T-helper 17 cell (primary cell): ENCODE measurements around the gene SFMBT2. TPM values are rescaled to one million over a fixed set of nuclear protein-coding genes. Genes with fewer than 3 reads are reported as not detected.

Source experiments
- ATAC-seq: fragments of 150-1000 bp; cut with Tn5 transposase; 2 replicates; pipeline ENCODE4 v1.10.0; 2021; ENCODE audit warnings: mild to moderate bottlenecking, moderate library complexity
- DNase-seq, 3 donors: peaks; one replicate each; pipeline versions ENCODE4 v3.0.0 to v3.0.0-alpha.2; 2020 to 2021
- H3K9me3 ChIP-seq: one replicate; pipeline ENCODE4 v1.7.0; 2013; ENCODE audit warnings: low read length, mild to moderate bottlenecking; ENCODE audit not compliant: control insufficient read depth, poor library complexity, severe bottlenecking
- H3K27ac Mint-ChIP-seq: one replicate; pipeline ENCODE4 v1.8.0; 2022; ENCODE audit warnings: mild to moderate bottlenecking, moderate library complexity, mixed read lengths
- H3K27me3 Mint-ChIP-seq: one replicate; pipeline ENCODE4 v1.8.0; 2022; ENCODE audit warnings: mixed read lengths
- H3K36me3 Mint-ChIP-seq: one replicate; pipeline ENCODE4 v1.8.0; 2022; ENCODE audit warnings: low read depth, mixed read lengths
- H3K4me1 Mint-ChIP-seq: one replicate; pipeline ENCODE4 v1.8.0; 2022; ENCODE audit warnings: mild to moderate bottlenecking, mixed read lengths
- H3K4me3 Mint-ChIP-seq: one replicate; pipeline ENCODE4 v1.8.0; 2022; ENCODE audit warnings: mild to moderate bottlenecking, moderate library complexity, mixed read lengths
- total RNA-seq, 4 donors: library from RNA in 2 of 4; stranded (reverse) in 2 of 4; gene quantifications; one replicate each; pipeline ENCODE4 v1.2.3 and lab custom pipeline; 2022 to 2026

Gene SFMBT2
- total RNA-seq, 2 donors from 2014 or later: 18.2 to 19.4 TPM

DNA sequence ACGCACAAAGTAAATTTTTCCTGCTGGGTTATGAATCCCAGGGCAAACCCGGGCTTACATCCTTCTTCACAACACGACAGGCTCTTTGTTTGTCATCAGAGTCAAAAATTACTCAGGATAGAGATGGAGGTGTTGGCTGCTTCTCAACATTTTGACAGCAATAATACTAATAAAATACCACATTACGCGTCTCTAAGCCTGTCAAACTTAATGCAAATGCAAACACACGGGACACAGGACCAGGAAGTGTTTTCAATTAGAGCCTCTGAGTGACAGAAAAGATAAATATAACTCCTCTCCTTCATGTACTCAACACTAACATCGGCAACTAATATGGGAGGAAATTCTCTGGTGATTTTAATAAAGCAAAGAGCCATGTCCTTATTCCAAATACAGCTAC is 128.4 kb downstream of the SFMBT2 start:
- H3K4me1 Mint-ChIP-seq: peaks cover 21% of the 10 kb centered on the region
- H3K36me3 Mint-ChIP-seq: peaks cover 15% of the 10 kb centered on the region
- H3K9me3 ChIP-seq: no peaks in the 10 kb centered on the region
- no peak overlapping the region for H3K27ac Mint-ChIP-seq
- H3K4me3 Mint-ChIP-seq: no peak overlapping the region
- DNase-seq (no peak), ATAC-seq (no peak)
- no peaks in the 10 kb centered on the region for H3K27me3 Mint-ChIP-seq

DNA sequence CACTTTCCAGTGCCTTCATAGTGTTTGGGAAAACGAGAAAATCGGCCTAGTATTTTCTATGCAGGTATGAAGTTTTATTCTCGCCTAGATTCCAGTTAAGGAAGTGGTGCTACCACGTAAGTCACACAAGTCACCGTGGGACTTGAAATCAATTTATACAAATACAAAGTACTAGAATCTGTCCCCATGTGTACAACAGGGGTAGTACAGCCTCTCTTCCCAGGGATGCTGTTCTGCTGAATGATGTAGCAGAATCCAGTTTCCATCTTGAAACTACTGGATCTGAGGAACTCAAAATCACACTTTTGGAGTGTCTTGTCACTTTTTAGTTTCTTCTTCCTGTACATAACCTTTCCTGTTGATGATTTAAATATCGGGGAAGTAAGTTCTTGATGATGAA is 129.4 kb downstream of the SFMBT2 start:
- ATAC-seq (no peak), DNase-seq (no peak)
- no peaks in the 10 kb centered on the region for H3K9me3 ChIP-seq
- H3K4me3 Mint-ChIP-seq: no peak overlapping the region
- H3K27me3 Mint-ChIP-seq: no peaks in the 10 kb centered on the region
- H3K4me1 Mint-ChIP-seq: peaks cover 21% of the 10 kb centered on the region
- H3K36me3 Mint-ChIP-seq: peaks cover 15% of the 10 kb centered on the region
- peak overlapping the region; percentile 59 for H3K27ac Mint-ChIP-seq

DNA sequence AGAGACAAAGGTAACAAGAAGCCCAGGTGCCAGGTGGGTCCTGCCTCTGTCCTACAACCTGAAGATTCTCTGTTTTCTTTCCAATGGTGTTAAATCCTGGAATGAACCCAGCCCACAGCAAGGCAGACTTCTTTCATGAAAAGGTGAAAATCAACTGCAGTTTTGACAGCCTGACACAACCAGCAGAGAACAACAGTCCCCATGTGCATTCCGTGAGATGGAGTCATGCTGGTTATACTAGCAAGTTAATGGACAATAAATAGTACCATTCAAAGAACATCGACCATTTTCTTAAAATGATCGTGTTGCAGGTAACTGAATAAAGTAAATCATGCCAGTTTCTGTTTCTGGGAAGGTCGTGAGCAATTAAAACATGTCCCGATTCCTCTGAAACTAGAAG is 131.5 kb downstream of the SFMBT2 start:
- Mint-ChIP-seq H3K4me3 (no peak overlapping the region), H3K27me3 (no peaks in the 10 kb centered on the region), H3K27ac (no peak overlapping the region), H3K4me1 (peaks cover 15% of the 10 kb centered on the region), H3K36me3 (peaks cover 8% of the 10 kb centered on the region)
- H3K9me3 ChIP-seq: no peaks in the 10 kb centered on the region
- DNase-seq (no peak), ATAC-seq (no peak)

DNA sequence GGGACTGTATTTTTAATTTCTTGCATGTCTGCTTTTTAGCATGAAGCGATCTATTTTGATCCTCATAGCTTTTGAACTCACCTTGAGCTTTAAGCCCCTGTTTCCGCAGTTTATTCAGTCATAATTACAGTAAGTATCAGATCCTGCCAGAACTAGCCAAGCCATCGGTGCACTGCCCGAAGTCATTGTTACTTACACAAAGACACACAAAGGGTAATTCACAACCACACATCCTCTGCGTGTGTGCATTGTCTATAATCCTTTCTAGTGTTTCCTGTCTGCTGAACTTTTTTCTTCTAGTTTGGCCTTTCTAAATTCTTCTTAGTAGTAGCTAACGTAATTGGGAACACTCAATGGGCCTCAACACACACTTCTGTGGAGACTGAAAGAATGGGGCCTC is 133.0 kb downstream of the SFMBT2 start:
- ATAC-seq (no peak), DNase-seq (no peak)
- H3K4me3 Mint-ChIP-seq: no peak overlapping the region
- no peaks in the 10 kb centered on the region for H3K9me3 ChIP-seq
- no peaks in the 10 kb centered on the region for H3K27me3 Mint-ChIP-seq
- peaks cover 5% of the 10 kb centered on the region for H3K36me3 Mint-ChIP-seq
- H3K4me1 Mint-ChIP-seq: peaks cover 13% of the 10 kb centered on the region
- no peak overlapping the region for H3K27ac Mint-ChIP-seq

DNA sequence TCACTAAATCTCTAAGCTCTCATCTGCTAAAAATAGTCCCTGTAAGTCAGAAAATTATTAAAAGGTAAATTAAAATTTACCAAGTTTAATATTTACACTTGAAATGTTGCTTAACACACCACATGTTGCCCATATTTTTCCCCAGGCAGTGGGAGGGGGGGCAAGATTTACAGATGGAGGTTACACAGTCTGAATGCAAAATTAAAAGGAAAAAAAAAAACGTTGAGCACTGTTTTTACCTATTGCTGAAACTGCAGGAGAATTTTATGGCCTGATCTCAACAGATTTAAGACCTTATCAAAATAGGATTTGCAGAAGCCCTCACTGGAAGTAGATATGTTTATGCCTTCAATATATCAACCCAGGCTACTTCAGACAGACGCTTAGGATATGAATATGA is 133.4 kb downstream of the SFMBT2 start:
- no peak for ATAC-seq
- Mint-ChIP-seq H3K36me3 (peaks cover 5% of the 10 kb centered on the region), H3K27me3 (no peaks in the 10 kb centered on the region), H3K27ac (no peak overlapping the region), H3K4me3 (no peak overlapping the region), H3K4me1 (peaks cover 15% of the 10 kb centered on the region)
- no peak for DNase-seq
- no peaks in the 10 kb centered on the region for H3K9me3 ChIP-seq

DNA sequence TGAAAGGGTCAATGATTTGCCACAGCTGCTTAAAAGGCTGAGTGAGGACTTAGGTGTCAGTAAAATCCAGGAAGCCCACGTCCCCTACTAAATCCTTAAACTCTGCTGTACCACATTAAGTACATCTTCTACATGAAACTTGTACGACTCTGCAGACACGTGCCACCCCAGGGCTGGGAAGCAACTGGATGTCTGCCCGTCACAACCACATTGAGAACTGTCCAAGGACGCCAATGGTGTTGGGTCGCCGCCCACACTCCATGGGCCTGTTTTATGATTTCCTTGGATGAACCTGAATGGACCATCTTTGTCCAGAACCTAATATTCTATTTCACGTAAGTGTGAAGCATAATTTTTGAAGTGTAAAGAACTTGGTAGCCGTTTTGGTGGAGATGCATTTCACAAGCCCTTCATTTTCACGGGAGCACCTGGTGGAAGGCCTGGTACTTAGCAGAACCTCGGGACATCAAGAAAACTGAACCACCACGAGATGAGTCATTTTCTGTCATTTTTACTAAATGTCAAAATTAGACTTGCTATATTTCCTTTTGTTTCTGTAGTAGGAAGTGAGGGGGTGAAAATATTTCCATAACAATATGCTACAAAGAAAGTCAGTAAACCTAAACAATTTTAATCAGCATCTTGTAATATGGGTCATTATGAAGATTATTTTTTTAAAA is 134.9 kb downstream of the SFMBT2 start:
- H3K9me3 ChIP-seq: no peaks in the 10 kb centered on the region
- H3K4me1 Mint-ChIP-seq: peaks cover 23% of the 10 kb centered on the region
- no peaks in the 10 kb centered on the region for H3K27me3 Mint-ChIP-seq
- peaks cover 5% of the 10 kb centered on the region for H3K36me3 Mint-ChIP-seq
- H3K4me3 Mint-ChIP-seq: no peak overlapping the region
- DNase-seq (no peak), ATAC-seq (no peak)
- no peak overlapping the region for H3K27ac Mint-ChIP-seq

DNA sequence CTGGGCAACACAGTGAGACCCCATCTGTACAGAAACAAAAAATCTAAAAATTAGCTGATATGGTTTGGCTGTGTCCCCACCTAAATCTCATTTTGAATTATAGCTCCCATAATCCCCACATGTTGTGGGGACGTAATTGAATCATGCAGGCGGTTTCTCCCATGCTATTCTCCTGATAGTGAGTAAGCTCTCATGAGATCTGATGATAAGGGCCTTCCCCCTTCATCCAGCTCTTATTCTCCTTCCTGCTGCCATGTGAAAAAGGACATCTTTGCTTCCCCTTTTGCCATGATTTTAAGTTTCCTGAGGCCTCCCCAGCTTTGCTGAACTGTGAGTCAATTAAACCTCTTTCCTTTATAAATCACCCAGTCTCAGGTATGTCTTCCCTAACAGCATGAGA is 136.5 kb downstream of the SFMBT2 start:
- H3K36me3 Mint-ChIP-seq: peaks cover 4% of the 10 kb centered on the region
- ATAC-seq (no peak), DNase-seq (no peak)
- H3K4me3 Mint-ChIP-seq: no peak overlapping the region
- H3K4me1 Mint-ChIP-seq: peaks cover 32% of the 10 kb centered on the region
- H3K27me3 Mint-ChIP-seq: no peaks in the 10 kb centered on the region
- H3K27ac Mint-ChIP-seq: no peak overlapping the region
- H3K9me3 ChIP-seq: no peaks in the 10 kb centered on the region

DNA sequence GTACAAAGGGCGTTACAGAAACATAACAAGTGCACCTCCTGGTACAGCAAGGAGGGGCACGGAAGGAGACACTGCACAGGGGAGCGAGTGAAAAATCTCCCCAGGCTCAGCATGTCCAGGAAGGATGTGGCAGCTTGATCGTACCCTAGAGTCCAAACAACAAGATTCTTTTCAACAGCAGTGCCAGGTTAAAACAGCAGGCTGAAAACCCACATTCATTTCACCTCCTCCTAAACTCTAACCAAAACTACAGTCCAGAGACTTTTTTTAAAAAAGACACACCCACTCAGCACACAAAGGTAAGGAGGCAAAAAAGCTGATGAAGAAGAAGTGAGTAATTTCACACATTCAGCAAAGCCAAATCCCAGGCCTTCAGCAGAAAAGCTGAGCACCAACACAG is 138.8 kb downstream of the SFMBT2 start:
- DNase-seq (no peak), ATAC-seq (peak; percentile 49)
- Mint-ChIP-seq H3K27ac (peak overlapping the region; percentile 82), H3K4me3 (no peak overlapping the region), H3K27me3 (no peaks in the 10 kb centered on the region), H3K36me3 (no peaks in the 10 kb centered on the region), H3K4me1 (peaks cover 28% of the 10 kb centered on the region)
- H3K9me3 ChIP-seq: no peaks in the 10 kb centered on the region

DNA sequence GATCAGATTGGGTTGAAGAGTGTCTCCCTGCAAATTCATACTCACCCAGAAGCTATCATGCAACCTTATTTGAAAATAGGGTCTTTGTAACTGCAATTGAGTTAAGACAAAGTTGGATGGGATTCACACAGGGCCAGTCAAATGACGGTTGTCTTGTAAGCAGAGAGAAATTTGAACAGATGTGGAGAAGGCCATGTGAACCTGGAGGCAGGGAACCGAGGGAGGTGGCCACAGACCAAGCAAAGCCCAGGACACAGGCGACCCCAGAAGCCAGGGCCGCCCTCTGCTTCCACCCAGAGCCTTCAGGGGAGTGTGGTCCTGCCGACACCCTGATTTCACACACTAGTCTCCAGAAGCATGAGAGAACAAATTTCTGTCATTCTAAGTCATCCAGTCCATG is 140.8 kb downstream of the SFMBT2 start:
- H3K4me1 Mint-ChIP-seq: peaks cover 28% of the 10 kb centered on the region
- no peak for DNase-seq
- no peaks in the 10 kb centered on the region for H3K27me3 Mint-ChIP-seq
- no peaks in the 10 kb centered on the region for H3K36me3 Mint-ChIP-seq
- ATAC-seq: no peak
- H3K4me3 Mint-ChIP-seq: no peak overlapping the region
- H3K27ac Mint-ChIP-seq: peak overlapping the region; percentile 72
- H3K9me3 ChIP-seq: no peaks in the 10 kb centered on the region

DNA sequence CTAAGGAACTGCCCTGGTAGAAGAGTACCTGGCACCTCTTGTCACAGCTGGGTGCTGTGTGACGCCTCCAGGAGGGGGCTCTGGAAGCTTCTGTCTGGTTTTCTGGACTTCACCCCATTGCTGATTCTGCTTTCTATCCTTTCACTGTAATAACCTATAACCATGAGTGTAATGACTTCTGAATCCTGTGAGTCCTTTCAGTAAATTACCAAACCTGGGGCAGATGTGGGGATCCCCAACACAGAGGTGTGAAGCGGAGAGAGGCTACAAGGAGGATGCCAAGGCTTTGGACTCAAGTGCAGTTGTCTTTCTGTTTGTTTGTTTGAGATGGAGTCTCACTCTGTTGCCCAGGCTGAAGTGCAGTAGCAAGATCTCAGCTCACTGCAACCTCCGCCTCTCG is 143.7 kb downstream of the SFMBT2 start:
- ATAC-seq: no peak
- Mint-ChIP-seq H3K4me3 (no peak overlapping the region), H3K27me3 (no peaks in the 10 kb centered on the region), H3K4me1 (peaks cover 22% of the 10 kb centered on the region), H3K36me3 (no peaks in the 10 kb centered on the region), H3K27ac (peak overlapping the region; percentile 77)
- DNase-seq: no peak
- H3K9me3 ChIP-seq: no peaks in the 10 kb centered on the region

DNA sequence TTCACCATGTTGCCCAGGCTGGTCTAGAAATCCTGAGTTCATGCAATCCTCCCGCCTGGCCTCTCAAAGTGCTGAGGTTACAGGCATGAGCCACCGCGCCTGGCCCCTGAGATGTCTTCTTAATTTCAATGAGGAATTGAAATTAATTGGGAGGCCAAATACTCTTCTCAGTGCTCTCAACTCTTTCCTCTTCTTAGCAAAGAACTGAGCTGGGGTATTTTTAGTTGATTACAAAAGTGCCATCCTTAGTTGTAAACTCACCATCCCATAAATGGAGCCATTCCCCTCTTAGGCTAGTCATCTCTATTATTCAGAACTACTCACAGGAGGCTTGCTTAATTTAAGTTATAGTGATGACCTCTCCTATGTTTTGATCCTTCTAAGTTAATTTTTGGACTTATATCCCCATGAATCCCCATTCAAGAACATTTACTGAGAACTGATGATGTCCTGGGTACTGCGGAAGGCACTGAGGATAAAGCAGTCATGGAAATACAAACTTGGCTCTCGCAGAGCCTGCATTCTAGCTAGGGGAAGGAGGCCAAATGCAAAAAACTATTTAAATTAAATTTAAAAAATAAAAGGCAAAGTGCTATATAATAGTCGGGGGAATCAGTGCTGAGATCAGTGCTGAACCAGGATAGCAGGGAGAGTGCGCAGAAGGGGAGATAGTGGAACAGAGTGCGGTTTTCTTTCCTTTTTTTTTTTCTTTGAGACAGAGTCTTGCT is 145.3 kb downstream of the SFMBT2 start:
- Mint-ChIP-seq H3K27me3 (no peaks in the 10 kb centered on the region), H3K4me3 (no peak overlapping the region), H3K36me3 (no peaks in the 10 kb centered on the region), H3K27ac (no peak overlapping the region), H3K4me1 (peaks cover 19% of the 10 kb centered on the region)
- DNase-seq (no peak), ATAC-seq (no peak)
- H3K9me3 ChIP-seq: no peaks in the 10 kb centered on the region

DNA sequence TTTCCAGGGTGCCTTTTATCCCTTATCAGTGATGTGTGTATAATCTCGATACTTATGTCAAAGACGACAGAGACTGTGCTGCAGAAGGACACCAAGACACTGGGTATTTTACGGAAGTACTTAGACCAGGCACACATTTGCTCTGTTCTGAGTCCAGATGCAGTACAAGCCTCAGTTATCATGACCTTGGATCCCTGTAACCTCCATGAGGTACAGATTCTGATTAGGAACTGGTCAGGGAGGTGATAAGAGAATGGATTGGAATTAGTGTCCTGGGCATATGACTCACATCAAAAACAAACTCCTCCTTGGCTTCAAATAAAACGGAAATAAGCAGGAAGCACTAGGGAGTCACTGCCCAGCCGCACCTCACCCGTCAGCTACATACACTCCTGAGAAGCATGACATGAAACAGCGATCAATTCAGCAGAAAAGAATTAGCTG is 146.5 kb downstream of the SFMBT2 start:
- Mint-ChIP-seq H3K4me1 (peaks cover 18% of the 10 kb centered on the region), H3K4me3 (no peak overlapping the region), H3K27ac (no peak overlapping the region), H3K36me3 (no peaks in the 10 kb centered on the region), H3K27me3 (no peaks in the 10 kb centered on the region)
- no peaks in the 10 kb centered on the region for H3K9me3 ChIP-seq
- no peak for DNase-seq
- no peak for ATAC-seq

DNA sequence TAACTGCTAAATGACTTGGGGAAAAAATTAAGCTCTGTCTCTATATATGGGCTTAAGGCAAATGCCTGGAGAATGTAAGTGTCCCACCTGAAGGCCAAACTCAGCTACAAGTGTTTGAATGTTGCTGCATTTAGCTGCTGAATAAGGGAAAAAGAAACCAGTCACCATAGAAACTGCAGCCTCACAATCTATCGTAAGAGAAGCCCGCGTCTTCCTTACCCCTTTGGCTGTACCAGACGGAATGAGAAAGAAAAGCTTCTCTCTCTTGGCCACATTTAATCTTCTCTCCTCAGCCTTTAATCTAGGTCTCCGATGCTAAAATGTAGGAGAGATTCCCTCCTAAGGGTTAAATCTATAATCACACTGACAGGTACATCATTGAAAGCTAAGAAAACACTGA is 147.2 kb downstream of the SFMBT2 start:
- H3K4me3 Mint-ChIP-seq: no peak overlapping the region
- no peak for DNase-seq
- no peak overlapping the region for H3K27ac Mint-ChIP-seq
- peaks cover 21% of the 10 kb centered on the region for H3K4me1 Mint-ChIP-seq
- no peaks in the 10 kb centered on the region for H3K9me3 ChIP-seq
- no peaks in the 10 kb centered on the region for H3K36me3 Mint-ChIP-seq
- no peaks in the 10 kb centered on the region for H3K27me3 Mint-ChIP-seq
- no peak for ATAC-seq

DNA sequence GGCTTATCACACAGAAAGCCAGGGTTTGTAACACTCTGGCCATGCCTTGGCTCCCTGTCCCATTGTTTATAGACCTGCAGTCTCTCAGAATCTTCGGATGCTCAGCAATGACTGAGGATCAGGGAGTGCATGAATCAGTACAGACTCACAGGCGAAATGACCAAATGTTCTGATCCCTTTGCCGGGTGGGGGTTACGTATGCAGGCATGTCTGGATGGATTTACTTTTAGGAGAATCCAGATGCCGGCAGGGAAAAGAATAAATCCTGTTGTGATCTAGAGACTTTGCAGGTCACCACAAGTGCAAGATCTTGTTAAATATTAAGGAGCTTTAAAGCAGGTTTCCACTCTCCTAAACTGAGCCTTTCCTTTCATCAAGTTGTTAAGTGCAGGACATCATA is 149.5 kb downstream of the SFMBT2 start:
- no peak overlapping the region for H3K27ac Mint-ChIP-seq
- DNase-seq: no peak
- no peaks in the 10 kb centered on the region for H3K27me3 Mint-ChIP-seq
- H3K4me3 Mint-ChIP-seq: no peak overlapping the region
- H3K4me1 Mint-ChIP-seq: peaks cover 29% of the 10 kb centered on the region
- H3K36me3 Mint-ChIP-seq: no peaks in the 10 kb centered on the region
- no peak for ATAC-seq
- H3K9me3 ChIP-seq: no peaks in the 10 kb centered on the region
